Small intestine (tissue), 7 donors: Measurements from ENCODE around the gene SPTB. TPM values are rescaled to one million over a fixed set of nuclear protein-coding genes. Genes with fewer than 3 reads are reported as not detected.

Experiments used
- DNase-seq, 2 donors: peaks; one replicate each; pipeline versions ENCODE4 v3.0.0 to v3.0.0-alpha.2; 2013
- FAIRE-seq: peaks from 2 replicates; lab custom pipeline; 2012; peaks lifted over from hg19 to GRCh38; lab: Jason Lieb, UNC
- H3K27ac ChIP-seq, 3 donors: one replicate each; pipeline ENCODE4 v1.5.1; 2013; ENCODE audit warnings: low read length in 2 of 3, mild to moderate bottlenecking in 2 of 3, control low read depth in 1 of 3, inconsistent platforms in 1 of 3, low read depth in 1 of 3, moderate library complexity in 1 of 3
- H3K27me3 ChIP-seq, 3 donors: one replicate each; pipeline ENCODE4 v1.6.1; 2013; ENCODE audit warnings: low read length in 3 of 3, inconsistent platforms in 1 of 3; ENCODE audit not compliant: control insufficient read depth in 3 of 3, insufficient read depth in 3 of 3
- H3K36me3 ChIP-seq, 3 donors: one replicate each; pipeline ENCODE4 v1.6.1; 2013; ENCODE audit warnings: low read length in 3 of 3, inconsistent platforms in 1 of 3, low read depth in 1 of 3, mild to moderate bottlenecking in 1 of 3, moderate library complexity in 1 of 3; ENCODE audit not compliant: control insufficient read depth in 3 of 3, insufficient read depth in 2 of 3
- H3K4me1 ChIP-seq, 3 donors: one replicate each; pipeline ENCODE4 v1.6.1; 2013; ENCODE audit warnings: low read length in 2 of 3, inconsistent platforms in 1 of 3, low read depth in 1 of 3, mild to moderate bottlenecking in 1 of 3, moderate library complexity in 1 of 3; ENCODE audit not compliant: control insufficient read depth in 3 of 3, insufficient read depth in 2 of 3
- H3K4me3 ChIP-seq, 3 donors: one replicate each; pipeline ENCODE4 v1.5.1; 2013; ENCODE audit warnings: low read length in 3 of 3, control low read depth in 1 of 3, inconsistent platforms in 1 of 3, low read depth in 1 of 3, mild to moderate bottlenecking in 1 of 3, moderate library complexity in 1 of 3
- H3K9me3 ChIP-seq, 2 donors: one replicate each; pipeline ENCODE4 v1.6.1; 2013; ENCODE audit warnings: low read depth in 1 of 2, low read length in 1 of 2; ENCODE audit not compliant: control insufficient read depth in 2 of 2, insufficient read depth in 1 of 2
- whole genome bisulfite sequencing, 3 donors: extraction: QIAGEN DNeasy Blood & Tissue Kit; methylation state at CpG; one replicate each; pipeline ENCODE4 v1.1.7; 2013; 5-methylcytosine and 5-hydroxymethylcytosine counted together
- polyA plus RNA-seq, 4 donors: library from polyadenylated mRNA; stranded (reverse) in 3 of 4; unstranded in 1 of 4; fragments of 200-250 nt in 3 of 4; fragments of 120-200 nt in 1 of 4; gene quantifications; one replicate each; pipeline versions ENCODE4 v1.2.1 to v1.2.3, GENCODE V29; 2013
- donor health status: healthy with polysubstance abuse.
- donor health status: control.
- donor health status: control.
- donor health status: Bipolar disorder and iron deficiency.
- donor health status: healthy.

The SPTB gene
- polyA plus RNA-seq, 4 donors, result under 0.01 to 1.2 (median 0.66) TPM

- whole genome bisulfite sequencing, 3 donors, result 86 to 90% (median 86%) methylated on average over 3 of the region's 3 CpGs
- Histone ChIP-seq H3K4me3 (no peak overlapping the region), H3K27me3 (peaks cover 0 to 12% (median 4%) of the 10 kb centered on the region in 3 donors), H3K36me3 (no peaks in the 10 kb centered on the region), H3K4me1 (no peaks in the 10 kb centered on the region), H3K27ac (no peak overlapping the region), H3K9me3 (no peaks in the 10 kb centered on the region)
- no peak for FAIRE-seq
- no peak for DNase-seq
These were observed 12.5 kb downstream of the SPTB start for GRCh38 chr14:64867182-64867581.

GRCh38 chr14:64865992-64866391 is 13.7 kb downstream of the SPTB start:
- WGBS, 3 donors, result 67 to 77% (median 77%) methylated on average over 6 of the region's 6 CpGs
- Histone ChIP-seq H3K27me3 (peaks cover 0 to 15% (median 4%) of the 10 kb centered on the region in 3 donors), H3K4me1 (no peaks in the 10 kb centered on the region), H3K27ac (no peak overlapping the region), H3K9me3 (no peaks in the 10 kb centered on the region), H3K4me3 (no peak overlapping the region), H3K36me3 (no peaks in the 10 kb centered on the region)
- DNase-seq, result no peak
- no peak for FAIRE-seq

- no peak for FAIRE-seq
- H3K27ac ChIP-seq, result no peak overlapping the region
- H3K4me3 ChIP-seq, result no peak overlapping the region
- H3K9me3 ChIP-seq, result no peaks in the 10 kb centered on the region
- no peaks in the 10 kb centered on the region for H3K36me3 ChIP-seq
- 63 to 69% (median 67%) methylated on average over 6 of the region's 6 CpGs for WGBS, 3 donors
- DNase-seq, result no peak
- peaks cover 0 to 14% (median 4%) of the 10 kb centered on the region in 3 donors for H3K27me3 ChIP-seq
- no peaks in the 10 kb centered on the region for H3K4me1 ChIP-seq
These were observed 14.6 kb downstream of the SPTB start for GRCh38 chr14:64865109-64865508.

- Histone ChIP-seq H3K4me1 (no peaks in the 10 kb centered on the region), H3K9me3 (no peaks in the 10 kb centered on the region), H3K27me3 (peaks cover 0 to 17% (median 4%) of the 10 kb centered on the region in 3 donors), H3K4me3 (no peak overlapping the region), H3K36me3 (no peaks in the 10 kb centered on the region), H3K27ac (no peak overlapping the region)
- DNase-seq (no peak), FAIRE-seq (no peak)
- WGBS, 3 donors, result 78 to 94% (median 92%) methylated on average over 1 of the region's 1 CpG
These were observed 15.4 kb downstream of the SPTB start for GRCh38 chr14:64864258-64864657.

- FAIRE-seq (no peak), DNase-seq (no peak)
- Histone ChIP-seq H3K27ac (no peak overlapping the region), H3K27me3 (peaks cover 0 to 17% (median 0%) of the 10 kb centered on the region in 3 donors), H3K36me3 (no peaks in the 10 kb centered on the region), H3K4me3 (no peak overlapping the region), H3K4me1 (no peaks in the 10 kb centered on the region), H3K9me3 (no peaks in the 10 kb centered on the region)
- 47 to 52% (median 47%) methylated on average over 3 of the region's 3 CpGs for WGBS, 3 donors
These were observed 17.8 kb downstream of the SPTB start for GRCh38 chr14:64861916-64862315.

- WGBS, 3 donors, result 17 to 28% (median 21%) methylated on average over 2 of the region's 2 CpGs
- H3K27ac ChIP-seq, result no peak overlapping the region
- no peak for FAIRE-seq
- H3K4me3 ChIP-seq, result no peak overlapping the region
- H3K27me3 ChIP-seq, result peaks cover 0 to 9% (median 0%) of the 10 kb centered on the region in 3 donors
- H3K9me3 ChIP-seq, result no peaks in the 10 kb centered on the region
- H3K4me1 ChIP-seq, result no peaks in the 10 kb centered on the region
- no peak for DNase-seq
- no peaks in the 10 kb centered on the region for H3K36me3 ChIP-seq
These were observed 19.7 kb downstream of the SPTB start for GRCh38 chr14:64860039-64860438.

GRCh38 chr14:64857979-64858744 is 21.5 kb downstream of the SPTB start:
- DNase-seq (no peak), FAIRE-seq (no peak)
- Histone ChIP-seq H3K9me3 (no peaks in the 10 kb centered on the region), H3K36me3 (no peaks in the 10 kb centered on the region), H3K4me3 (no peak overlapping the region), H3K27me3 (peaks cover 0 to 10% (median 0%) of the 10 kb centered on the region in 3 donors), H3K4me1 (no peaks in the 10 kb centered on the region), H3K27ac (no peak overlapping the region)
- WGBS, 3 donors, result 70 to 83% (median 74%) methylated on average over 11 of the region's 11 CpGs

GRCh38 chr14:64856529-64857445 is 22.9 kb downstream of the SPTB start:
- Histone ChIP-seq H3K27me3 (peaks cover 0 to 10% (median 0%) of the 10 kb centered on the region in 3 donors), H3K27ac (no peak overlapping the region), H3K4me3 (no peak overlapping the region), H3K9me3 (no peaks in the 10 kb centered on the region), H3K4me1 (no peaks in the 10 kb centered on the region), H3K36me3 (no peaks in the 10 kb centered on the region)
- WGBS, 3 donors, result 78 to 83% (median 81%) methylated on average over 11 of the region's 11 CpGs
- FAIRE-seq (no peak), DNase-seq (no peak)
